CD4-positive, alpha-beta T cell treated with Interleukin-2 at 100 ng/mL for 4 hours (primary cell): ENCODE results near the gene DERA.

Experiments
- DNase-seq: peaks from one replicate; pipeline ENCODE4 v3.0.0-alpha.2; 2020; ENCODE audit warnings: low spot score

The DERA gene

DNA sequence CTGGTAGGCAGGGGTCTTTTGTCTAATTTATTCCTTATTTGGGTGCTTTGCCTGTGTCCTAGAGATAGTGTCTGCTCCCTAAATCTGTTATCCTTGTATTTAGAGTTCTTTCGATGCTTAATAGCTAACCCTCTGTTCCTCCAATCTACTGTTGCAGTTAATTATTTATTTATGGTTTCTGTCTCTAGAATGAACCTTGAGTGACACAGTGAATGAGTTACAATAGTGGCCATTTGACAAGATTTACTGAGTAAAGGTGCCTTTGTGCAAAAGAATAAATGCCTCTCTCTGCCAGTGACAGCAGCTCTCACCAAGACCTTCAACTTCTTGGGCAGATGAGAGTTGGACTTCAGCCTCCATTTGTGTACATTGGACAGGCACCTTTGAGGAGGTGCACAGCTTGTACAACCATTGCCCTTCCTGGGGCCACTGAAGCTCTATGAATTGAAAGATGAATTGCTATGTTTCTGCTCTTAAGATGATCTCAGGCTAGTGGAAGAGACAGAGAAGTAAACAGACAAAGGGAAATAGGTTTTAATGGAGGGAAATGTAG lies 165.9 kb downstream of the DERA start:
- DNase-seq = no peak

DNA sequence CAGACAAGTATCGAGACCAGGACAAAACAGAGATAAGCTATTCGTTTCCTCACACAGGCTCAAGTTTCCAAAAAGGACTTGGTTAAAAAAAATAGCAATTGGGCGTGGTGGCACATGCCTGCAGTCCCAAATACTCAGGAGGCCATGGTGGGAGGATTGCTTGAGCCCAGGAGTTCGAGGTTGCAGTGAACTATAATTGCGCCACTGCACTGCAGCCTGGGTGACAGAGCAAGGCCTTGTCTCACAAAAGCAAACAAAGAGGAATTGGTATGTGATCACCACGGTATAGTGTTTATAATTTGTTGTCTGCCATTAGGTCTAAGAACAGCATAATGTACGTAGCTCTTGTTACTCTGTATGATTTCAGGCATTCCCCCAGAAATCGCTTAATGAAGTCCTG lies 175.3 kb downstream of the DERA start:
- DNase-seq = no peak

DNA sequence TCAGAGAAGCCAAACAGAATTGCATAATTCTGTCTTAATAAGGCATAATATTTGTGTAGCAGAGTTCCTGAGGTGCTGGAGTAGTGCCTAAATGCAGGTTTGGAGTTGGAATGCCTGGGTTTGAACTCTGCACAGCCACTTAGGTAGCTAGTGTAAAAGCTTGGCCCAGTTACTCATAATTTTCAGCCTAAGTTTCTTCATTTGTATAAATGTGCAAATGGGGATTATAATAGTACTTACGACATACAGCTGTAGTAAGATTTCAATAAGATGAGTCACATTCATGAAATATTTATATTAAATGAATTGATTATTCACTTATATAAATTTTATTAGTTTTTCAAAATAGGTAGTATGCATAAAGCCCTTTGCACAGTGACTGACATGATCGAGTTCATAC lies 175.8 kb downstream of the DERA start:
- DNase-seq = no peak
